Measurements from ENCODE around the gene NCDN. TPM values are rescaled to one million over a fixed set of nuclear protein-coding genes. Genes with fewer than 3 reads are reported as not detected.

NCDN gene
- total RNA-seq, 2 experiments from 2014 or later = 22.2 to 30.1 TPM

DNA sequence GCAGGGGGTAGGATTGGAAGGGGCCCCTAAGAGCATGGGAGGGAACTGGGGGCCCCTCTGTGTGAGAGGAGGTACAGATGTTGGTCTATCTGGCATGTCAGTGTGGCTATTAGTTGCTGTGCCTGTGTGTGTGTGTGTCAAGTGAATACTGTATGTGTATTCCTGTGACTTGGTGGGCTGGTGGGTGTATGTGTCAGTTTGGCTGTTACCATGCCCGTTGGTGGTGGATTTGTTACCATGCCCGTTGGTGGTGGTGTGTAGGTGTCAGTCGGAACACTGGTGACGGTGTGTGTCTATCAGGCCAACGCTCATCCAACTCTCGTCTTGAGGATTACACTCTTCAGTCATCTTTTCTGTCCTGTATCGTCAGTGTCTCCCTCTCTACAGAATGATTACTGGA lies 38.1 kb downstream of the NCDN start:
- DNase-seq (ENCODE audit: low spot score) = no peak
- Histone ChIP-seq H3K9me3 (ENCODE audit: low read length) (no peaks in the 10 kb centered on the region), H3K27ac (ENCODE audit: low read depth, low read length, poor library complexity, severe bottlenecking) (no peak overlapping the region), H4K20me1 (ENCODE audit: insufficient read depth, low read length) (no peaks in the 10 kb centered on the region), H2AFZ (ENCODE audit: low read length) (no peak overlapping the region), H3K4me3 (ENCODE audit: low read depth, low read length, poor library complexity, severe bottlenecking) (no peak overlapping the region), H3K79me2 (ENCODE audit: insufficient read depth, low read depth, low read length) (no peaks in the 10 kb centered on the region), H3K9me2 (ENCODE audit: insufficient read depth, low read length) (no peaks in the 10 kb centered on the region), H3K4me2 (ENCODE audit: low read length) (no peak overlapping the region), H3K36me3 (ENCODE audit: insufficient read depth, low read length) (peaks cover 23% of the 10 kb centered on the region; the same call in 1 of the 2 replicates), H3K4me1 (ENCODE audit: insufficient read depth, low read length, poor library complexity, severe bottlenecking) (no peaks in the 10 kb centered on the region)
- POLR2A ChIA-PET = no interaction called here
- intact Hi-C loops (cut with micrococcal nuclease; ENCODE audit: unreplicated experiment) = no loop called here
- BruUV-seq (replicated peaks) = no TSS peak
- CTCF ChIA-PET (ENCODE audit: unreplicated experiment) = no interaction called here
- TF ChIP-seq, protein P1, sequence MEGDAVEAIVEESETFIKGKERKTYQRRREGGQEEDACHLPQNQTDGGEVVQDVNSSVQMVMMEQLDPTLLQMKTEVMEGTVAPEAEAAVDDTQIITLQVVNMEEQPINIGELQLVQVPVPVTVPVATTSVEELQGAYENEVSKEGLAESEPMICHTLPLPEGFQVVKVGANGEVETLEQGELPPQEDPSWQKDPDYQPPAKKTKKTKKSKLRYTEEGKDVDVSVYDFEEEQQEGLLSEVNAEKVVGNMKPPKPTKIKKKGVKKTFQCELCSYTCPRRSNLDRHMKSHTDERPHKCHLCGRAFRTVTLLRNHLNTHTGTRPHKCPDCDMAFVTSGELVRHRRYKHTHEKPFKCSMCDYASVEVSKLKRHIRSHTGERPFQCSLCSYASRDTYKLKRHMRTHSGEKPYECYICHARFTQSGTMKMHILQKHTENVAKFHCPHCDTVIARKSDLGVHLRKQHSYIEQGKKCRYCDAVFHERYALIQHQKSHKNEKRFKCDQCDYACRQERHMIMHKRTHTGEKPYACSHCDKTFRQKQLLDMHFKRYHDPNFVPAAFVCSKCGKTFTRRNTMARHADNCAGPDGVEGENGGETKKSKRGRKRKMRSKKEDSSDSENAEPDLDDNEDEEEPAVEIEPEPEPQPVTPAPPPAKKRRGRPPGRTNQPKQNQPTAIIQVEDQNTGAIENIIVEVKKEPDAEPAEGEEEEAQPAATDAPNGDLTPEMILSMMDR (conservative IDR thresholded peaks at IDR 0.05; ENCODE audit: low read length) = no peak
- TF ChIP-seq EZH2phosphoT487 (IDR thresholded peaks at IDR 0.05; ENCODE audit: borderline replicate concordance, low read depth, low read length) = no peak

DNA sequence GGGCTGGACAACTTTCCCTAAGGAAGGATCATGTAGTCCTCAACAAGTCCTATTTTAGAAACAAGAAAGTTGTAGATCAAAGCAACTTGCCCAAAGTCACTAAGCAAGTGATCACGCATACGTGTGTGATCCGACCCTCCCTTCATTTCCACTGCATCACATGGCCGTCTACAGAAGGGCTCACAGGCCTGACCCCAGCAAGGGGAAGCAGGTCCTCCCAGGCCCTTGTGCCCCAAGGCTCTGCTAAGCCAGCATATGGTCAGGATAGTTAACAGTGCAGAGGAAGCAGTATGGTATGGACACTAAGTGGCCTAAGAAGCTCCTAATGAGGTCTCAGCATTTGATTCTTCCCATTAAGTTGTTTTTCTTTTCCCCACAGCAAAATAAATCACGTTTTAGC lies 40.3 kb downstream of the NCDN start:
- no TSS peak for BruUV-seq (replicated peaks)
- intact Hi-C loops (cut with micrococcal nuclease; ENCODE audit: unreplicated experiment) = no loop called here
- DNase-seq (ENCODE audit: low spot score) = no peak
- TF ChIP-seq EZH2phosphoT487 (IDR thresholded peaks at IDR 0.05; ENCODE audit: borderline replicate concordance, low read depth, low read length) = no peak
- TF ChIP-seq, protein P1 (conservative IDR thresholded peaks at IDR 0.05; ENCODE audit: low read length) = no peak
- H3K36me3 ChIP-seq (ENCODE audit: insufficient read depth, low read length) = peaks cover 43% of the 10 kb centered on the region
- H3K27ac ChIP-seq (ENCODE audit: low read depth, low read length, poor library complexity, severe bottlenecking) = no peak overlapping the region
- no peaks in the 10 kb centered on the region for H4K20me1 ChIP-seq (ENCODE audit: insufficient read depth, low read length)
- CTCF ChIA-PET (ENCODE audit: unreplicated experiment) = no interaction called here
- no peak overlapping the region for H2AFZ ChIP-seq (ENCODE audit: low read length)
- no peaks in the 10 kb centered on the region for H3K9me2 ChIP-seq (ENCODE audit: insufficient read depth, low read length)
- POLR2A ChIA-PET = interaction anchor here (0.7 kb wide), 1 partner anchor 13 kb away, joined by 3 read pairs; no protein-coding TSS in a partner anchor
- no peaks in the 10 kb centered on the region for H3K9me3 ChIP-seq (ENCODE audit: low read length)
- no peak overlapping the region for H3K4me2 ChIP-seq (ENCODE audit: low read length)
- H3K4me3 ChIP-seq (ENCODE audit: low read depth, low read length, poor library complexity, severe bottlenecking) = no peak overlapping the region
- H3K4me1 ChIP-seq (ENCODE audit: insufficient read depth, low read length, poor library complexity, severe bottlenecking) = no peaks in the 10 kb centered on the region
- no peaks in the 10 kb centered on the region for H3K79me2 ChIP-seq (ENCODE audit: insufficient read depth, low read depth, low read length)

DNA sequence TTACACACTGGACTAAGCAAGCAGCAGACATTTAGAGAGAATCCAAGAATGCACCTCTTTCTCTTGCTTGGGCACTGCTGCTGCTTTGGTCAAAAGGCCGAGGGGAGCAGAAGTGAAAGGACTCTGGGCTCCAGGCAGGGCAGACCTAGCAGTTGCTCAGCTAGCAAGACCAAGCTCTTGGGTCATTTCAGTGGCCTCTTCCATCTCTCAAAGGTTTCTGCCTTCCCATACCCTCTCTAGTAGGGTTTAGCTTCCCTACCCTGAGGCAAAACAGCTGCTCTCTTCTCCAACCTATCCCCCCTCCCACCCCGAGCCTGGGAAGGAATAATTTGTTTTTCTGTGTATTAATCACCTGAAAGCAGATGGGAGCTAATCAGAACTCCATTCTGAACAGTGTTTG lies 41.3 kb downstream of the NCDN start:
- Histone ChIP-seq H3K79me2 (ENCODE audit: insufficient read depth, low read depth, low read length) (no peaks in the 10 kb centered on the region), H3K9me2 (ENCODE audit: insufficient read depth, low read length) (no peaks in the 10 kb centered on the region), H3K4me2 (ENCODE audit: low read length) (no peak overlapping the region), H2AFZ (ENCODE audit: low read length) (no peak overlapping the region), H3K4me3 (ENCODE audit: low read depth, low read length, poor library complexity, severe bottlenecking) (no peak overlapping the region), H3K27ac (ENCODE audit: low read depth, low read length, poor library complexity, severe bottlenecking) (no peak overlapping the region), H4K20me1 (ENCODE audit: insufficient read depth, low read length) (no peaks in the 10 kb centered on the region), H3K9me3 (ENCODE audit: low read length) (no peaks in the 10 kb centered on the region), H3K4me1 (ENCODE audit: insufficient read depth, low read length, poor library complexity, severe bottlenecking) (no peaks in the 10 kb centered on the region), H3K36me3 (ENCODE audit: insufficient read depth, low read length) (peaks cover 53% of the 10 kb centered on the region)
- BruUV-seq (replicated peaks) = no TSS peak
- TF ChIP-seq, protein P1 (conservative IDR thresholded peaks at IDR 0.05; ENCODE audit: low read length) = no peak
- TF ChIP-seq EZH2phosphoT487 (IDR thresholded peaks at IDR 0.05; ENCODE audit: borderline replicate concordance, low read depth, low read length) = no peak
- ChIA-PET CTCF (ENCODE audit: unreplicated experiment) (interaction anchor here (0.6 kb wide), 1 partner anchor 1181 kb away, joined by 3 read pairs; no protein-coding TSS in a partner anchor), POLR2A (no interaction called here)
- no peak for DNase-seq (ENCODE audit: low spot score)
- intact Hi-C loops (cut with micrococcal nuclease; ENCODE audit: unreplicated experiment) = no loop called here

All from OCI-LY7 (cell line).